Measurements from ENCODE around the gene PSMB9.

Gene PSMB9

DNA sequence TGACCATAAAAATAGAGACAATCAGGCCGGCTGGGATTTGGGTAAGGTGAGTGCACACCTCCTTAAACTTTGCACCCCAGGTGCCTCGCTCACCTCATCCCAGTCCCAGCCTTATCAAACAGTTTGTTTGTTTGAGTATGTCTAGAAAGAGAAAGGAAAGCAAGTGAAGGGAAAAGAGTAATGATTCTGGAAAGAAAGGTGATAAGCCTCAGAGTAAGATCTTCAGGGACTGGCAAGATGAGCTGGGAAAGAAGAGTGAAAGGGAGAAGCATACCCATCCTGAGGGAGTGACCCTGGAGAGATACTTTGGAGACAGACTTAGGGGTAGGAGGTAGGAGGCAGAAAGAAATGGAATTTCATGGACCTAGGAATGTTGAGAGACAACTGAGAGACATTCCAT, 17.1 kb upstream of the PSMB9 start:
- H3K4me3 ChIP-seq (ENCODE audit: low read depth, low read length): no peak overlapping the region
- no peak for TF ChIP-seq CTCF (IDR thresholded peaks at IDR 0.05; ENCODE audit: low read depth, low read length, missing control alignments)
- H3K27ac ChIP-seq: no peak overlapping the region
- no peaks in the 10 kb centered on the region for H3K27me3 ChIP-seq (replicated peaks)
- in situ Hi-C loops (cut with HindIII; ENCODE audit: low pct_ligation_motif_present, low sequenced_read_pairs): no loop called here
- H3K36me3 ChIP-seq (replicated peaks): peaks cover 17% of the 10 kb centered on the region
- no peak for DNase-seq

DNA sequence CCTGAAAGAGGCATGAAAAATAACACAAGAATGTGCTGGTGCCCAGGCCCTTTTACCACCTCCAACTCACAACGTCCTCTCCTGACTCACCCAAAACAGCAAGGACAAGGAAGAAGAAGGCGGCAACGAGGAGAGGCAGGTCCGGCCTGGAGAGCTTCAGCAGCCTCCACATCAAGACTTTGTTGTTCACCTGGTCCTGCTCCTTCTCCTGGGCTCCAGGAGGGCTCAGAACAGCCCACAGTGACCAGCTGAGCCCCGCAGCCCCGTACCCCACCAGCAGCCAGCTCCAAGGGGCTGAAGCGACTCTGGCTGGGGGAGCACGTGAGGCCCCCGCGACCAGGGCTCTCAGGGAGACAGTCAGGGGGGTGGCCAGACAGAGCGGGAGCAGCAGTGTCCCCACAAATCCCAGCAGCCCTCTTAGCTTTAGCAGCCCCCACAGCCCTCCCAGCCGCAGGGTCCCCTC, 16.3 kb upstream of the PSMB9 start:
- DNase-seq: no peak
- peak overlapping the region; percentile 78 for H3K27ac ChIP-seq
- in situ Hi-C loops (cut with HindIII; ENCODE audit: low pct_ligation_motif_present, low sequenced_read_pairs): no loop called here
- no peak for TF ChIP-seq CTCF (IDR thresholded peaks at IDR 0.05; ENCODE audit: low read depth, low read length, missing control alignments)
- H3K4me3 ChIP-seq (ENCODE audit: low read depth, low read length): peak overlapping the region; percentile 84
- H3K27me3 ChIP-seq (replicated peaks): no peaks in the 10 kb centered on the region
- H3K36me3 ChIP-seq (replicated peaks): peaks cover 14% of the 10 kb centered on the region

- peak within 1 kb of the TSS; percentile 84 for H3K4me3 ChIP-seq (ENCODE audit: low read depth, low read length)
- H3K27me3 ChIP-seq (replicated peaks): no peaks in the 10 kb centered on the region
- peaks cover 13% of the 10 kb centered on the region for H3K36me3 ChIP-seq (replicated peaks)
- in situ Hi-C loops (cut with HindIII; ENCODE audit: low pct_ligation_motif_present, low sequenced_read_pairs): no loop called here
- DNase-seq: peak; percentile 92
- H3K27ac ChIP-seq: peak within 1 kb of the TSS; percentile 78
- peak; percentile 96 for TF ChIP-seq CTCF (IDR thresholded peaks at IDR 0.05; ENCODE audit: low read depth, low read length, missing control alignments)
Measured at GRCh38 chr6:32838114-32838958, 15.7 kb upstream of the PSMB9 start, which contains the start of gene TAP2. TAP2 (minus strand) TSS chr6:32838739; CDS start chr6:32838233, 506 bp downstream.

- in situ Hi-C loops (cut with HindIII; ENCODE audit: low pct_ligation_motif_present, low sequenced_read_pairs): no loop called here
- Histone ChIP-seq H3K4me3 (ENCODE audit: low read depth, low read length) (no peak overlapping the region), H3K27me3 (replicated peaks) (no peaks in the 10 kb centered on the region), H3K27ac (no peak overlapping the region), H3K36me3 (replicated peaks) (peaks cover 8% of the 10 kb centered on the region)
- no peak for DNase-seq
- no peak for TF ChIP-seq CTCF (IDR thresholded peaks at IDR 0.05; ENCODE audit: low read depth, low read length, missing control alignments)
Measured at GRCh38 chr6:32839356-32839755, 14.6 kb upstream of the PSMB9 start.

- in situ Hi-C loops (cut with HindIII; ENCODE audit: low pct_ligation_motif_present, low sequenced_read_pairs): no loop called here
- Histone ChIP-seq H3K36me3 (replicated peaks) (peaks cover 8% of the 10 kb centered on the region), H3K27me3 (replicated peaks) (no peaks in the 10 kb centered on the region), H3K4me3 (ENCODE audit: low read depth, low read length) (no peak overlapping the region), H3K27ac (no peak overlapping the region)
- no peak for TF ChIP-seq CTCF (IDR thresholded peaks at IDR 0.05; ENCODE audit: low read depth, low read length, missing control alignments)
- DNase-seq: no peak
Measured at GRCh38 chr6:32840604-32841246, 13.3 kb upstream of the PSMB9 start.
